ENCODE data around the gene MYMX.

- no peak for TF ChIP-seq EP300 (conservative IDR thresholded peaks at IDR 0.05; ENCODE audit: poor library complexity, severe bottlenecking)
- TF ChIP-seq CTCF (IDR thresholded peaks at IDR 0.05; ENCODE audit: poor library complexity, severe bottlenecking): no peak
- no peak for TF ChIP-seq POLR2AphosphoS5 (IDR thresholded peaks at IDR 0.05)
- no peak for TF ChIP-seq TAF1 (IDR thresholded peaks at IDR 0.05; ENCODE audit: low read depth)
- TF ChIP-seq EZH2 (IDR thresholded peaks at IDR 0.05; ENCODE audit: borderline replicate concordance, insufficient read depth, low read length, poor library complexity, severe bottlenecking): no peak
Measured at GRCh38 chr6:44228433-44228832, 11.7 kb downstream of the MYMX start.

Data from neural cell (in vitro differentiated cells).